GM18873 (cell line): Measurements from ENCODE around the gene RC3H1.
A peak's percentile ranks its signal among the peaks of the same experiment; 100 is the strongest.
"Not testable (repeated sequence)": the region's sequence is repeated elsewhere in the genome, so short reads cannot be mapped to it uniquely, and the experiment has no call there.

Source experiments
- ATAC-seq: cut with Tn5 transposase; IDR thresholded peaks from one replicate; pipeline ENCODE4 v1.9.1; 2021; ENCODE audit warnings: mild to moderate bottlenecking, moderate library complexity, moderate number of reproducible peaks; ENCODE audit not compliant: unreplicated experiment, low FRiP score

The RC3H1 gene, protein sequence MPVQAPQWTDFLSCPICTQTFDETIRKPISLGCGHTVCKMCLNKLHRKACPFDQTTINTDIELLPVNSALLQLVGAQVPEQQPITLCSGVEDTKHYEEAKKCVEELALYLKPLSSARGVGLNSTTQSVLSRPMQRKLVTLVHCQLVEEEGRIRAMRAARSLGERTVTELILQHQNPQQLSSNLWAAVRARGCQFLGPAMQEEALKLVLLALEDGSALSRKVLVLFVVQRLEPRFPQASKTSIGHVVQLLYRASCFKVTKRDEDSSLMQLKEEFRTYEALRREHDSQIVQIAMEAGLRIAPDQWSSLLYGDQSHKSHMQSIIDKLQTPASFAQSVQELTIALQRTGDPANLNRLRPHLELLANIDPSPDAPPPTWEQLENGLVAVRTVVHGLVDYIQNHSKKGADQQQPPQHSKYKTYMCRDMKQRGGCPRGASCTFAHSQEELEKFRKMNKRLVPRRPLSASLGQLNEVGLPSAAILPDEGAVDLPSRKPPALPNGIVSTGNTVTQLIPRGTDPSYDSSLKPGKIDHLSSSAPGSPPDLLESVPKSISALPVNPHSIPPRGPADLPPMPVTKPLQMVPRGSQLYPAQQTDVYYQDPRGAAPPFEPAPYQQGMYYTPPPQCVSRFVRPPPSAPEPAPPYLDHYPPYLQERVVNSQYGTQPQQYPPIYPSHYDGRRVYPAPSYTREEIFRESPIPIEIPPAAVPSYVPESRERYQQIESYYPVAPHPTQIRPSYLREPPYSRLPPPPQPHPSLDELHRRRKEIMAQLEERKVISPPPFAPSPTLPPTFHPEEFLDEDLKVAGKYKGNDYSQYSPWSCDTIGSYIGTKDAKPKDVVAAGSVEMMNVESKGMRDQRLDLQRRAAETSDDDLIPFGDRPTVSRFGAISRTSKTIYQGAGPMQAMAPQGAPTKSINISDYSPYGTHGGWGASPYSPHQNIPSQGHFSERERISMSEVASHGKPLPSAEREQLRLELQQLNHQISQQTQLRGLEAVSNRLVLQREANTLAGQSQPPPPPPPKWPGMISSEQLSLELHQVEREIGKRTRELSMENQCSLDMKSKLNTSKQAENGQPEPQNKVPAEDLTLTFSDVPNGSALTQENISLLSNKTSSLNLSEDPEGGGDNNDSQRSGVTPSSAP

DNA sequence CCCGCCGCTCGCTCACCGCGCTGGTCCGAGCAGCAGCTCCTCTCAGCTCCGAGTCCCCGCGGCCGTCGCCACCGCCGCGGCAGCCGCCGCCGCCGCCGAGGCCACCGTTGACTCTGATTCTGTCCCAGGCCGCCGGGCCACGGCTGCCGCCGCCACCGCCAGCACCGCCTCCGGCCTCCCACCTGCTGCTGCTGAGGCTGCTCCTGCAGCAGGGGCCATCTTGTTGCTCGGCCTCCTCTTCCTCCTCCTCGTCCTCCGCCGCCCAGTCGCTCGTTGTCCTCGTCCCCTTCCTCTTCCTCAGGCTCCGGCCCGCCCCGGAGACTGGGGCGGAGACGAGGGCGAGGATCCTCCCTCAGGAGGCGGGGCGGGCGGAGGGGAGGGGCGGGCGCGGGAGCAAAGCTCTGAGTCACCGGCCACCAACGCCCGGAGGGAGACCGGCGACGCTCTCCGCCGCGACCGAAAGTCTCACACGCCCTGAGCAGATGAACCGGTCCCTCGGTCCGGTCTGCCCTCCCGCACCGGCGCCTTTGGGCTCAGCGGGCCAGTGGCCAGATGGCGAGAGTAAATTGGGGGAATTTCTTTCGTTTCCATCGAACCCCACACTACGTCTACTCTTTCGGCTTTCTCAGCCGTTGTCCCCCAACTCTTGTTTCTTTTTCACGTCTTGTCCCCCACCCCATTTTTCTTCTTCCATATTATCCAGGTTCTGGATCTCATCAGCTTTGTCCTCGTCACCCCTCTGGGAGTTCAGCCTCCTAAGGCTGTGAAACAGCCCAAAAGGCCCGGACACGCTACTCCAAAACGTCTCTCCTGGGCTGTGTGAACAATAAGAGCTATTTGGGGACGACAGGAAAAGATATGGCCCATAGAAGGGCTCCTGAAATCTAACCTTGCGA, at the start of gene RC3H1:
Gene RC3H1 (minus strand): TSS at position 278 of the 896 bp plus-strand sequence. CDS start 29,372 bp downstream, outside the sequence.
- peak; percentile 68 for ATAC-seq

DNA sequence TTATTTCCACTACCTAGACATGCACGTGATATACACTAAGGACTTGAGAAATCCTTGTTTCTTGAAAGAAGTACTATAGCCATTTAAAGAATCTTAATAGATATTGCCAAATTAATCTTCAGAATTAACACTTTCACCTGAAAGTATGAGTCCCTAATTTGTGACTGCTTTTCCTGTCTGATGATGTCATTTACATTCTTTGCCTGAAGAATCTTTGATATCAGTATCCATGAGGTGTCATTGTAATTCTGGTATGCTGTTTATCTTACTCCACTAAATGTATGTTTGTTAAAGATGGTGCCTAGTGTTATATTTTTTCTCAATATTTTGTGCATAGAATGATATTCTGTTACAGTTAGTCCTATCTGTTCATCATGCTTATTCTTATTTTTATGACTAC, 48.5 kb upstream of the RC3H1 start:
- ATAC-seq, result no peak

DNA sequence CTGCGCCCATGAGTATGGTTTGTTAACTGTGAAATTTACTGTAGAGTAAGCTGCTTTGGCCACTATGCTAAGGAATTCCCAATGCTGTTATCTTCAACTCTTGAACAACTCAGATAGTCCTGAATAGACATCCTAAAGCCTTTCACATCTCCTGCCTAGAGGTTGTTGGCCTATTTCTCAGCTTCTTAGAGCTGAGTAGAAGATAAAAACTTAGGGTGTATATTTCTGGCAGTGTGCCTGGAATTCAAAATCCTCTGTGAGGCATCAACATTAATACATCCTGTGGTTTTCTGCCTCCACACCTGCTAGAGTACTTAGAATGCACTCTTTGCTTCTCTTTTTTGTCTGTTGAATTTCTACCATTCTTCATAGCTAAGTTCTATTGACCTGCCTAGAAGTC, 45.8 kb upstream of the RC3H1 start:
- no peak for ATAC-seq

DNA sequence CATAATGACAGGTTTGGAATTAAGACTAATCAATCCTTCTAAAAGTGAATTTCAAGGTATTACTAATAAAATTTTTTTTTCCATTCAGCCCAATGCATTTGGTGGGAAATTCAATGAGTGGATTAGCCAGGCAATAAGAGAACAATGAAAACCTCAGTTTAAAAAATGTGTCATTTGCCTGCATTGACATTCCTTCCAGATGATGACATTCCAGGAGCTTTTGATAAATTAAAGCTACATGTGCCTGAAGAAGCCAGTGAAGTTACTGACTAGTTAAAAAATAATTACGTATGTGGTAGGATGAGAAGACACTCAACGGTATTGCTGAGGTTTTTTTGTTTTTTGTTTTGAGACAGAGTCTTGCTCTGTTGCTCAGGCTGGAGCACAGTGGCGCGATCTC, 37.9 kb upstream of the RC3H1 start:
- no peak for ATAC-seq

DNA sequence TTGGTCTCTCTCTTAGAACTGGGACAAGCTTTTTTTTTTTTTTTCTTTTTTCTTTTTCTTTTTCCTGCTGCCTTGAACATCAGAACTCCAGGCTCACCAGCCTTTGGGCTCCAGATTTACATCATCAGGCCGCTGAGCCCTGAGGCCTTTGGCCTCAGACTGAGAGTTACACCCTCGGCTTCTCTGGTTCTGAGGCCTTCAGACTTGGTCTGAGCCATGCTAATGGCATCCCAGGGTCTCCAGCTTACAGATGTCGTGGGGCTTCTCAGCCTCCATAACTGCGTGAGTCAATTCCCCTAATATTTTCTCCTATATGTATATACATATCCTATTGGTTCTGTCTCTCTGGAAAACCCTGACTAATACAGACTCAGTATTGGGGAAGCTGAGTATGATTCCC, 36.5 kb upstream of the RC3H1 start:
- no peak for ATAC-seq

DNA sequence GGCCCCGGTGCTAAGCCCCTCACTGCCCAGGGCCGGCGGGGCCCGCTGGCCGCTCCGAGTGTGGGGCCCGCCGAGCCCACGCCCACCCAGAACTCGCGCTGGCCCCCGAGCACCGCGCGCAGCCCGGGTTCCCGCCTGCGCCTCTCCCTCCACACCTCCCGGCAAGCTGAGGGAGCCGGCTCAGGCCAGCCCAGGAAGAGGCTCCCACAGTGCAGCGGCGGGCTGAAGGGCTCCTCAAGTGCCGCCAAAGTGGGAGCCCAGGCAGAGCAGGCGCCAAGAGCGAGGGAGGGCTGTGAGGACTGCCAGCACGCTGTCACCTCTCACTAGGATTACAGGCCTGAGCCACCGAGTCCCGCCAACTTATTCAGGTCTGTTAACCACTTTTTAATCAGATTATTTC, 34.5 kb upstream of the RC3H1 start:
- not testable (repeated sequence) for ATAC-seq

DNA sequence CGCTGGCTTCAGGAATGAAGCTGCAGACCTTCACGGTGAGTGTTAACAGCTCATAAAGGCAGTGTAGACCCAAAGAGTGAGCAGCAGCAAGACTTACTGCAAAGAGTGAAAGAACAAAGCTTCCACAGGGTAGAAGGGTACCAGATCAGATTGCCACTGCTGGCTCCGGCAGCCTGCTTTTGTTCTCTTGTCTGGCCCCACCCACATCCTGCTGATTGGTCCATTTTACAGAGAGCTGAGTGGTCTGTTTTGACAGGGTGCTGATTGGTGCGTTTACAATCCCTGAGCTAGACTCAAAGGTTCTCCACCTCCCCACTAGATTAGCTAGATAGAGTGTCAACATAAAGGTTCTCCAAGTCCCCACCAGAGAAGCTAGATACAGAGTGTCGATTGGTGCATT, 33.6 kb upstream of the RC3H1 start:
- not testable (repeated sequence) for ATAC-seq

DNA sequence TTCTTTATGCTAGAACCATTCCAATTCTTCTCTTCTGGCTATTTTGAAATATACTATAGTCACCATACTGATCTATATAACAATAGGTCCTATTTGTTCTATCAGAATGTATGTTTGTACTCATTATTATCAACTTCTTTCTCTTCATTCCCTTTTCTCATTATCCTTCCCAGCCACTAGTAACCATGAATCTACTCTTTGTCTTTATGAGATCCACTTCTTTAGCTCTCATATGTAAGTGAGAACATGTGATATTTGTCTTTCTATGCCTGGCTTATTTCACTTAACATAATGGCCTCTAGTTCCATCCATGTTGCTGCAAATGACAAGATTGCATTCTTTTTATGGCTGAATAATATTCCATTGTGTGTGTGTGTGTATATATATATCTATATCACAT, 31.7 kb upstream of the RC3H1 start:
- no peak for ATAC-seq

DNA sequence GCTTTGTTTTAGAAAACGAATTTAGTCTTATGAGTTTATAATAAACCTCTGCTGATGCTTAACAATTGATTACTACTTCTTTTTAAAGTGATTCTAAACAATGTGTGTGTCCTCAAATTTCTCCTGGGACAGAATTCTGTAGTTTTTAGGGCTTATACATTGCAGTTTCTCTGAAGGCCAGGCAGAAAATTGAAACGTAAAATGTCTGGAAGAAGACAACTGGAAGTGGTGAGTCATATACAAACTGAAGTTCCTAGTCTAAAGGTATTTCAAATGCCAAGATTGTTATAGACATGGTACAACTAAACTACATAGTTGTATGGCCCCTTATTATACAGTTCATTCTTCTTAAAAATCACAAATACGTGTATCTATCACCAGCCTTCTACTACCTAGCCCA, 30.5 kb upstream of the RC3H1 start:
- no peak for ATAC-seq

DNA sequence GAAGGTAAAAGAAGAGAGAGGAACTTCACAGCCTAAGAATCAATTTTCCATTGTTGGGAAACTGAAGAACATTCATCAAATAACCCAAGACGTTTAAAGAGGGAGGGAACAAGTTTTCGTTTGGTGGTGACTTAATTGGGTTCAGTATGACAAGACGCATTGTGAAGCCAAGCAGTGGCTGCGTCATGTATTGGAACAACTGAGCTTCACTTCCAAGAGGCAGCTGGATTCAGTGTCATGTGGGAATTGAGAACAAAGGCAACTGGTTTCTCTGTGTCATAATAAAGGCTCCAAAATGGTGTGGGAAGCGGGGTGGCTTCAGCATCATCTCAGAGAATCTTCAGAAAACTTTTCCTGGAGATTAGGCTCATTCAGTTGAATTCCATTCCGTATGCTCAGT, 29.8 kb upstream of the RC3H1 start:
- ATAC-seq, result no peak

DNA sequence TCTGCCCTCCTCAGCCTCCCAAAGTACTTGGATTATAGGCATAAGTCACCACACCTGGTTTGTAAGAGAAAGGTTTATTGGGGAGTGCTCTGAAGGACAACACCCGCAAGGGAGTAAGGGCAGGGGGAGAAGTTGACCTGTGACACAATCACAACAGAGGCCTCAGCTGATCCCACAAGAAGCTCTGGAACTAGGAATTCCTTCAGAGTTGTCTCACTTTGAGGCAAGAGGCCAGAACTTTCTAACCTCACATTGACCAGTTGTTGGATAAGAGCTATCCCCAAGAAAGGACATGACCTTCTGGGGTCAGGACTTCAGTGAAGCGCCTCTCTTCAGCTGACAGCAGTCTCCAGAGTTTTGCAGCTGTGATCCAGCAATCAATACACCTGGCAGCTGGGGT, 27.4 kb upstream of the RC3H1 start:
- no peak for ATAC-seq

DNA sequence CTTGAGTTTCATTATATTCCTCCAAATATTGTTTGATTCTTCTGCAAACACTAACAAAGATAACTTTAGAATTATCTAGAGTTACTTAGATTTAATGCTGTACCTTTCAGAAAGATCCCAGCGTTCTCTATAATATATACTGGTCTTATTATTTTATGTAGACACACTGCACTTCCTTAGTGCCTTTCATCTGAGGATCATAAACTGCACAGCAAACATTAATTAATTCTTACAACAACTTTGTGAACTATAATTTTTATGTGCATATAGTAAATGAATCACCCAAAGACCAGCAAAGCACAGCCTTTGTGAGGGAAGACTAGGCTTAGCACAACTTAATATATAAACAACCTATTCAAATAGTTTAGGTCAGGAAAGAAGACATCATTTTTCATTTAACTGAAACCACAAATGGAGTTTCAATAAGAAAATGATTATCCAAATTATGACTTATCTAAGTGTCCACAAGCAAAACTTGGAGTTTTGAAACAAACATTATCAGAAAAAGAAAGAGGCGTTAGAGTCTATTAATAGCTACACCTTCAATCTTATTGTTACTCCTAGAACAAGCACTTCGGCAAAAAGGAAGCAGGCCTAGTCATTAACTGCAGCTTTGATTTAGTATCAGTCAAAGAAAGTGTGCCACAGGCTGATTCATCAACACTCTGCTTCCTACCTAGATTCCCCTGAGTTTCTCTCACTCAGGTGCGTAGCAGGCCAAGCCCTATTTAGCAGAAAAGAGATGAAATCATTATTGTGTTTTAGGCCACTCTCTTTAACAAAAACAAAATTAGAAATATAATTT, 22.5 kb upstream of the RC3H1 start:
- no peak for ATAC-seq

DNA sequence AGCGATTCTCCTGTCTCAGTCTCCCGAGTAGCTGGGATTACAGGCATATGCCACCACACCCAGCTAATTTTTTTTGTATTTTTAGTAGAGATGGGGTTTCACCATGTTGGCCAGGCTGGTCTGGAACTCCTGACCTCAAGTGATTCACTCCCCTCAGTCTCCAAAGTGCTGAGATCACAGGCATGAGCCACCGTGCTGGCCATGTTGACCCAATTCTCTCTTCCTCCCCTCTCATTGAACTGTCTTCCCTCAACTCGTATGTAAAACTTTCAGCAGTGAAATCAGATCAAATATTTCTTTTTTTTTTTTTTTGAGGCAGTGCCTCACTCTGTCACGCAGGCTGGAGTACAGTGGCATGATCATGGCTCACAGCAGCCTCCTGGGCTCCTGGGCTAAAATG, 20.4 kb upstream of the RC3H1 start:
- not testable (repeated sequence) for ATAC-seq

DNA sequence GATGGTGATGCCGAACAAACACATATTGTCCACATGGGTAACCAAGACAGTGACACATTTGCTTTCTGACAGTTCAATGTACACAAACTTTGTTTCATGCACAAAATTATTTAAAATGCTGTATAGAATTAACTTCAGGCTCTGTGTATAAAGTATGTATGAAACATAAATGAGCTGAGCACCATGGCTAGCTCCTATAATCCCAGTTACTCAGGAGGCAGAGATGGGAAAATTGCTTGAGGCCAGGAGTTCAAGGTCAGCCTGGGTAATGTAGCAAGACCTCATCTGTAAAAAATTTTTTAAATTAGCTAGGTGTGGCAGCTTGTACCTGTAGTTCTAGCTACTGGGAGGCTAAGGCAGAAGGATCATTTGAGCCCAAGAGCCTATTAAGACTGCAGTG, 19.2 kb upstream of the RC3H1 start:
- ATAC-seq, result no peak

DNA sequence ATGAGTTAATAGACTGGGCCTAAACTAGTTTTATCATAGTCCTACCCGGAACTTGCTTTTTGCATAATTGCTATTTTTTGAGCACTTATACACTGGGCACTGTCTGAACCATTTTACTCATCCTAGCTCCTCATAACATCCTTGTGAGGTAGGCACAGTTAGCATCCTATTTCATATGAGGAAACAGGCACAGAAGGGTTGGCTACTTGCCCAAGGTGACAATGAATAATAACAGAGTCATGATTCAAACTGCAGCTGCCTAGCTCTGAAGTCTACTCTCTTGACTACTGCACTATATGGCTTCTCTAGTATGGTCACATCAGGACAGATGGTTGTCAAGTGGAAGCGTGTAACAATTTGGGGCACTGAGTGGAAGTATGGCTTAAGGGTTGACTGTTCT, 18.2 kb upstream of the RC3H1 start:
- no peak for ATAC-seq

DNA sequence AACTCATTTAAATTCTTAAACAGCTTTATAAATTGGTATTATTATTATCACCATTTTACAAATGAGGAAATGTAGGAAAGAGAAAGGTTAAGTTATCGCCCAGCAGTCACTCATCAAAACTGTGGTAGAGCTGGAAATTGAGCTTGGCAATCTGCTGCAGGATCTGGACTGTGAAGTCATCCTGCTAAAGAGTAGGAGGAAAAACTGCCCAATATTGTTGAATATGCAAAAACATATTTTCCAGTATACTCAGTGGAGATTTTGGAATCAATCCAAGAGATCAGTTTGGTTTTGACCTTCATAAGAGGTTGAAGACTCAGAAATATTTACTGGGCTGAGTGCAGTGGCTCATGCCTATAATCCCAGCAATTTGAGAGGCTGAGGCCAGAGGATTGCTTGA, 16.9 kb upstream of the RC3H1 start:
- no peak for ATAC-seq

DNA sequence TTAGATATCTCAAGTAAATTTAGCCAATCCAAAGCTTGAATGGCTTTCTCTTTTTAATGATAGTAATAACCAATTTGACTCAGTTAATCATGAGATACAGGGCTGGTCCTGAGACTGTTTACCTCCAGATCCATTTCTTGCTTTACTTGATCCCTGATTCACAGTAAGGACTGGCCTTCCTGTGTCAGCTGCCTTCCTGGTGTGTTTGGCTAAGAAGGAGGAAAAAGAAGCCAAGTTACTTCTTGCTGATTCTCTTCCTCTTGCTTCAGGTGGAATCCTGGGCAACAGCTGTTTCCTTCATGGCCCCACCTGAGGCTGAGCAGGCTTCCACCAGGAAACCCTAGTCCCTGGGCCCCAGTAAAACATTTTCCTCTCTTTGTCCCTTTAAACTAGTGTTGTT, 14.6 kb upstream of the RC3H1 start:
- no peak for ATAC-seq

DNA sequence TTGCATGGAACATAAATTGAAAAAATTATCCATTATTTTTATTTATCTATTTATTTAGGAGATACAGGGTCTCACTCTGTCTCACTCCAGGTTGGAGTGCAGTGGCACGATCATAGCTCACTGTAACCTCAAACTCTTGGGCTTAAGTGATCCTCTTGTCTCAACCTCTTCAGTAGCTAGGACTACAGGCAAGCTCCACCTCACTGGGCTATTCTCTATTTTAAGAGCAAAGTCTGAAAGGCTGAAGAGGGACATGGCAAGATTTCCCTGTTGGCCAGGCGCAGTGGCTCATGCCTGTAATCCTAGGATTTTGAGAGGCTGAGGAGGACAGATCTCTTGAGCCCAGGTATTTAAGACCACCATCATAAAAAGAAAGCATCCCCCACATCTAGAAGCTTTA, 14.0 kb upstream of the RC3H1 start:
- no peak for ATAC-seq

DNA sequence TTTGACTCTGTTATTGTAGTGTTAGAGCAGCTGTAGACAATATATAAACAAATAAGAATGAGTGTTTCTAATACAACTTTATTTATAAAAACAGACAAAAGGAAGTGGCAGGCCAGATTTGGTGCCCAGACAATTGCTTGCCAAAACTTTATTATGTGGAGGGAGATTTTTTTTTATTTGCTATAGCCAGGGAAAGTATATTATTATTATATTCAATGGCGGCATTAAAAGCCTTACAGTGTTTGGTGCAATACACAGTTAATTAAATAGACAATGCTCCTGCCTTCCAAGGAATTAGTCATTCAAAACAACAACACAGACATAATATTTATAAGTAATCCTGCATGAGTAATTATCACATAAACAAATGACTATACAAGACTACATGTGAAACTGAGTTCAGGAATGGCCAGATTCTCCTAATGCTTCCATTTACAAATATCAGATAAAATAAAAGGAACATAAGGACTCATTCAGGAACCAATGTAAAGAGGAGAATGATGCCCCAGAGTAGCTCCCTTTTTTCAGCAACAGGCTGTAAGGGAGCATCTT, 10.6 kb upstream of the RC3H1 start:
- no peak for ATAC-seq
